H9 (cell line): ENCODE data around the gene SLC22A5. TPM values are rescaled to one million over a fixed set of nuclear protein-coding genes. Genes with fewer than 3 reads are reported as not detected.
"Not testable (repeated sequence)": the region's sequence is repeated elsewhere in the genome, so short reads cannot be mapped to it uniquely, and the experiment has no call there.

Experiments
- DNase-seq: peaks from one replicate; pipeline ENCODE4 v3.0.0-alpha.2; 2017
- H2AFZ ChIP-seq: one replicate; pipeline ENCODE4 v1.6.1; 2013; ENCODE audit warnings: mild to moderate bottlenecking, low read length, control low read depth, moderate library complexity
- H2AK5ac ChIP-seq: 2 replicates; pipeline ENCODE4 v1.6.1; 2013; ENCODE audit warnings: low read length, control low read depth, mixed read lengths; ENCODE audit not compliant: insufficient read length
- H2BK120ac ChIP-seq: one replicate; pipeline ENCODE4 v1.6.1; 2013; ENCODE audit warnings: low read depth, mild to moderate bottlenecking, low read length, control low read depth, inconsistent platforms; ENCODE audit not compliant: poor library complexity, severe bottlenecking
- H2BK12ac ChIP-seq: 2 replicates; pipeline ENCODE4 v1.6.1; 2013; ENCODE audit warnings: low read length, control low read depth, mixed read lengths, low read depth; ENCODE audit not compliant: insufficient read length
- H2BK15ac ChIP-seq: 2 replicates; pipeline ENCODE4 v1.6.1; 2013; ENCODE audit warnings: low read depth, low read length, control low read depth
- H2BK20ac ChIP-seq: one replicate; pipeline ENCODE4 v1.6.1; 2013; ENCODE audit warnings: low read depth, mild to moderate bottlenecking, low read length, control low read depth, inconsistent platforms; ENCODE audit not compliant: poor library complexity, severe bottlenecking
- H2BK5ac ChIP-seq: 2 replicates; pipeline ENCODE4 v1.6.1; 2013; ENCODE audit warnings: low read length, control low read depth, mixed read lengths; ENCODE audit not compliant: insufficient read length
- H3K14ac ChIP-seq: 2 replicates; pipeline ENCODE4 v1.6.1; 2013; ENCODE audit warnings: low read length, control low read depth; ENCODE audit not compliant: insufficient read depth
- H3K18ac ChIP-seq: 2 replicates; pipeline ENCODE4 v1.6.1; 2013; ENCODE audit warnings: low read depth, mild to moderate bottlenecking, mixed read lengths, low read length, control low read depth; ENCODE audit not compliant: insufficient read length
- H3K23ac ChIP-seq: 2 replicates; pipeline ENCODE4 v1.6.1; 2013; ENCODE audit warnings: low read length, control low read depth, mixed read lengths, low read depth; ENCODE audit not compliant: insufficient read length
- H3K23me2 ChIP-seq: 2 replicates; pipeline ENCODE4 v1.6.1; 2013; ENCODE audit warnings: low read depth, mild to moderate bottlenecking, mixed read lengths, low read length, control low read depth; ENCODE audit not compliant: insufficient read length, poor library complexity, severe bottlenecking
- H3K27ac ChIP-seq: 2 replicates; pipeline ENCODE4 v1.5.1; 2013; ENCODE audit warnings: low read length, control low read depth, mixed read lengths, low read depth; ENCODE audit not compliant: insufficient read length
- H3K27me3 ChIP-seq: 2 replicates; pipeline ENCODE4 v1.6.1; 2013; ENCODE audit warnings: low read length, control low read depth, inconsistent platforms; ENCODE audit not compliant: insufficient read depth
- H3K4ac ChIP-seq: 2 replicates; pipeline ENCODE4 v1.6.1; 2013; ENCODE audit warnings: low read depth, mild to moderate bottlenecking, control low read depth, inconsistent platforms, low read length, moderate library complexity
- H3K4me1 ChIP-seq: 2 replicates; pipeline ENCODE4 v1.6.1; 2013; ENCODE audit warnings: low read length, control low read depth, inconsistent platforms; ENCODE audit not compliant: insufficient read depth
- H3K4me2 ChIP-seq: 2 replicates; pipeline ENCODE4 v1.6.1; 2013; ENCODE audit warnings: low read length, control low read depth, mixed read lengths; ENCODE audit not compliant: insufficient read length, insufficient read depth
- H3K56ac ChIP-seq: 2 replicates; pipeline ENCODE4 v1.6.1; 2013; ENCODE audit warnings: low read depth, mild to moderate bottlenecking, mixed read lengths, low read length, control low read depth; ENCODE audit not compliant: insufficient read length
- H3K79me1 ChIP-seq: 2 replicates; pipeline ENCODE4 v1.6.1; 2013; ENCODE audit warnings: low read depth, mild to moderate bottlenecking, moderate library complexity, low read length, control low read depth, inconsistent platforms; ENCODE audit not compliant: insufficient read depth, poor library complexity, severe bottlenecking
- H3K79me2 ChIP-seq: 2 replicates; pipeline ENCODE4 v1.6.1; 2013; ENCODE audit warnings: low read length, control low read depth, inconsistent platforms; ENCODE audit not compliant: insufficient read depth
- H3K9ac ChIP-seq: 2 replicates; pipeline ENCODE4 v1.6.1; 2013; ENCODE audit warnings: low read length, control low read depth, mixed read lengths; ENCODE audit not compliant: insufficient read length; ENCODE audit errors: extremely low read depth
- H3K9me3 ChIP-seq: one replicate; pipeline ENCODE4 v1.6.1; 2013; ENCODE audit warnings: low read depth, low read length, inconsistent platforms; ENCODE audit not compliant: control insufficient read depth
- H3T11ph ChIP-seq: one replicate; pipeline ENCODE4 v1.6.1; 2013; ENCODE audit warnings: mild to moderate bottlenecking, low read length, control low read depth, inconsistent platforms
- H4K20me1 ChIP-seq: one replicate; pipeline ENCODE4 v1.6.1; 2013; ENCODE audit not compliant: control insufficient read depth, insufficient read length, insufficient read depth
- H4K5ac ChIP-seq: 2 replicates; pipeline ENCODE4 v1.6.1; 2013; ENCODE audit warnings: low read depth, mild to moderate bottlenecking, mixed read lengths, low read length, control low read depth; ENCODE audit not compliant: insufficient read length
- H4K8ac ChIP-seq: replicated peaks from 2 replicates; pipeline ENCODE4 v1.6.1; 2013; ENCODE audit warnings: low read length, control low read depth, mixed read lengths, low read depth; ENCODE audit not compliant: insufficient read length
- H4K91ac ChIP-seq: 2 replicates; pipeline ENCODE4 v1.6.1; 2013; ENCODE audit warnings: low read depth, mild to moderate bottlenecking, moderate library complexity, mixed read lengths, low read length, control low read depth; ENCODE audit not compliant: insufficient read length
- H3K27ac Mint-ChIP-seq, 3 experiments: 2 replicates in 2 of 3; 3 replicates in 1 of 3; pipeline ENCODE4 v1.8.0; 2020 to 2021; ENCODE audit warnings: mixed read lengths in 3 of 3, mild to moderate bottlenecking in 1 of 3, moderate library complexity in 1 of 3
- H3K27me3 Mint-ChIP-seq: 2 replicates; pipeline ENCODE4 v1.8.0; 2021; ENCODE audit warnings: low read depth, mild to moderate bottlenecking, moderate library complexity, mixed read lengths
- H3K36me3 Mint-ChIP-seq, 3 experiments: 2 replicates in 2 of 3; 3 replicates in 1 of 3; pipeline ENCODE4 v1.8.0; 2020 to 2021; ENCODE audit warnings: low read depth in 3 of 3, mixed read lengths in 3 of 3; ENCODE audit not compliant: insufficient read depth in 1 of 3
- H3K4me1 Mint-ChIP-seq, 2 experiments: 2 replicates each; pipeline ENCODE4 v1.8.0; 2020; ENCODE audit warnings: mixed read lengths in 2 of 2
- H3K4me3 Mint-ChIP-seq, 2 experiments: 2 replicates in 1 of 2; 3 replicates in 1 of 2; pipeline ENCODE4 v1.8.0; 2020 to 2021; ENCODE audit warnings: mild to moderate bottlenecking in 2 of 2, mixed read lengths in 2 of 2, moderate library complexity in 1 of 2
- H3K9me3 Mint-ChIP-seq, 2 experiments: 2 replicates in 1 of 2; 3 replicates in 1 of 2; pipeline ENCODE4 v1.8.0; 2020; ENCODE audit warnings: mild to moderate bottlenecking in 2 of 2, mixed read lengths in 2 of 2, moderate library complexity in 1 of 2
- WGBS: extraction: QIAGEN DNeasy Blood & Tissue Kit; methylation state at CpG from one replicate; pipeline ENCODE4 v1.1.7; 2013; ENCODE audit warnings: missing lambda C conversion rate, low lambda C conversion rate, mixed read lengths; ENCODE audit not compliant: insufficient read length; ENCODE audit errors: extremely low coverage; 5-methylcytosine and 5-hydroxymethylcytosine counted together
- total RNA-seq: library from RNA; stranded (reverse); gene quantifications from 2 replicates; pipeline ENCODE4 v1.2.1, GENCODE V29; 2021
- TF ChIP-seq, protein P1 (sequence below): fragments of 200-600 bp; sonication (generic); conservative IDR thresholded peaks from 3 replicates; pipeline ENCODE4 v1.8.0; 2021; ENCODE audit warnings: antibody characterized with exemption, mild to moderate bottlenecking

The SLC22A5 gene
- total RNA-seq, 1 experiment from 2014 or later = 3.4 TPM

DNA sequence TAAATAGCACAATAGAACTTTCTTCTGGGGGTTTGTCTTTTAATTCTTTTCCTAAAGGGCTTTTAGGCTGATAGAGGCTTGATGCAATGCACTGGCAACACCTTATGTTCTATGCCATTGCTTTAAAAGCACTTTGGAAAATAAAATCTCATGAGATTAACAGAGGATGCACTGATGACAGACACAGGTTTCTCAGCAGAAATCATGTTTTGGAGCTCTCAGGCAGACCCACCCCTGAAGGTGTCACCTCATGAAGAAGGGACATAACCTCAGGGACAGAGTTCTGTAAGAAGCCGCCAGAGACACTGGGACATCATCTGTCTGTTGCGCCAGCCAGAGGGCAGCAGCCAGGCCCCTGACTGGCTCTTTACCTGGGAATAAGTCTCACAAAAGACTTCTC, 27.7 kb downstream of the SLC22A5 start:
- H2BK12ac ChIP-seq = no peak overlapping the region
- no peak overlapping the region for H4K8ac ChIP-seq
- TF ChIP-seq, protein P1, sequence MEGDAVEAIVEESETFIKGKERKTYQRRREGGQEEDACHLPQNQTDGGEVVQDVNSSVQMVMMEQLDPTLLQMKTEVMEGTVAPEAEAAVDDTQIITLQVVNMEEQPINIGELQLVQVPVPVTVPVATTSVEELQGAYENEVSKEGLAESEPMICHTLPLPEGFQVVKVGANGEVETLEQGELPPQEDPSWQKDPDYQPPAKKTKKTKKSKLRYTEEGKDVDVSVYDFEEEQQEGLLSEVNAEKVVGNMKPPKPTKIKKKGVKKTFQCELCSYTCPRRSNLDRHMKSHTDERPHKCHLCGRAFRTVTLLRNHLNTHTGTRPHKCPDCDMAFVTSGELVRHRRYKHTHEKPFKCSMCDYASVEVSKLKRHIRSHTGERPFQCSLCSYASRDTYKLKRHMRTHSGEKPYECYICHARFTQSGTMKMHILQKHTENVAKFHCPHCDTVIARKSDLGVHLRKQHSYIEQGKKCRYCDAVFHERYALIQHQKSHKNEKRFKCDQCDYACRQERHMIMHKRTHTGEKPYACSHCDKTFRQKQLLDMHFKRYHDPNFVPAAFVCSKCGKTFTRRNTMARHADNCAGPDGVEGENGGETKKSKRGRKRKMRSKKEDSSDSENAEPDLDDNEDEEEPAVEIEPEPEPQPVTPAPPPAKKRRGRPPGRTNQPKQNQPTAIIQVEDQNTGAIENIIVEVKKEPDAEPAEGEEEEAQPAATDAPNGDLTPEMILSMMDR = no peak

DNA sequence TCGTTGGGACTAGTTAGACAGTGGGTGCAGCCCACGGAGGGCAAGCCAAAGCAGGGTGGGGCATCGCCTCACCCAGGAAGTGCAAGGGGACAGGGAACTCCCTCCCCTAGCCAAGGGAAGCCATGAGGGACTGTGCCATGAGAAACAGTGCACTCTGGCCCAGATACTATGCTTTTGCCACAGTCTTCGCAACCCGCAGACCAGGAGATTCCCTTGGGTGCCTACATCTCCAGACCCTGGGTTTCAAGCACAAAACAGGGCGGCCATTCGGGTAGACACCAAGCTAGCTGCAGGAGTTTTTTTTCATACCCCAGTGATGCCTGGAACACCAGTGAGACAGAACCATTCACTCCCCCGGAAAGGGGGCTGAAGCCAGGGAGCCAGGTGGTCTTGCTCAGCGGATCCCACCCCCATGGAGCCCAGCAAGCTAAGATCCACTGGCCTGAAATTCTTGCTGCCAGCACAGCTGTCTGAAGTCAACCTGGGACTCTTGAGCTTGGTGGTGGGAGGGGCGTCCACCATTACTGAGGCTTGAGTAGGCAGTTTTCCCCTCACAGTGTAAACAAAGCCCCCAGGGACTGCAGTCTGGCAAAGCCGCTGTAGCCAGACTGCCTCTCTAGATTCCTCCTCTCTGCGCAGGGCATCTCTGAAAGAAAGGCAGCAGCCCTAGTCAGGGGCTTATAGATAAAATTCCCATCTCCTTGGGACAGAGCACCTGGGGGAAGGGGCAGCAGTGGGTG, 28.6 kb downstream of the SLC22A5 start:
- not testable (repeated sequence) for H3K14ac ChIP-seq, H2BK20ac ChIP-seq, H3K27ac Mint-ChIP-seq, H2BK12ac ChIP-seq, H3K9me3 Mint-ChIP-seq, H4K91ac ChIP-seq, H2BK120ac ChIP-seq, H2AK5ac ChIP-seq, H2BK5ac ChIP-seq, H3K9ac ChIP-seq, H3T11ph ChIP-seq, H3K4me1 Mint-ChIP-seq, H3K4ac ChIP-seq, H2BK15ac ChIP-seq, H3K4me3 Mint-ChIP-seq, H3K79me2 ChIP-seq, H4K20me1 ChIP-seq, H3K23ac ChIP-seq, H3K27ac ChIP-seq, H3K56ac ChIP-seq, H3K23me2 ChIP-seq, H3K18ac ChIP-seq, H3K36me3 Mint-ChIP-seq, H3K4me1 ChIP-seq, DNase-seq, H3K27me3 ChIP-seq, H4K5ac ChIP-seq, H3K9me3 ChIP-seq, H3K4me2 ChIP-seq, H3K79me1 ChIP-seq, H4K8ac ChIP-seq, H2AFZ ChIP-seq
- peaks cover 18% of the 10 kb centered on the region for H3K27me3 Mint-ChIP-seq
- no CpG with 5 or more reads among the region's 12 CpGs for WGBS

More for the DNA sequence above, 27.7 kb downstream of the SLC22A5 start:
- no peak overlapping the region for H3K18ac ChIP-seq
- no peak overlapping the region for H4K5ac ChIP-seq
- Mint-ChIP-seq H3K9me3 (no peaks in the 10 kb centered on the region), H3K4me3 (no peak overlapping the region), H3K4me1 (0 out of 4 replicates have a peak, but pooled peaks cover 0 to 6% of the 10 kb centered on the region in 2 experiments), H3K36me3 (peaks cover 0 to 2% (median 0%) of the 10 kb centered on the region in 3 experiments; a peak in 2 of 7 replicates), H3K27me3 (peaks cover 11% of the 10 kb centered on the region; the same call in 1 of the 2 replicates), H3K27ac (no peak overlapping the region)
- no peaks in the 10 kb centered on the region for H3K79me1 ChIP-seq
- H3K4me1 ChIP-seq = no peaks in the 10 kb centered on the region
- H3K9ac ChIP-seq = no peak overlapping the region
- H3K23me2 ChIP-seq = no peaks in the 10 kb centered on the region
- H2BK5ac ChIP-seq = no peak overlapping the region
- H3K4ac ChIP-seq = no peak overlapping the region
- H2AK5ac ChIP-seq = no peak overlapping the region
- no peak overlapping the region for H3K56ac ChIP-seq
- no peak overlapping the region for H3K4me2 ChIP-seq
- H2AFZ ChIP-seq = no peak overlapping the region
- H3K79me2 ChIP-seq = no peaks in the 10 kb centered on the region
- H3T11ph ChIP-seq = no peak overlapping the region
- H2BK20ac ChIP-seq = no peak overlapping the region
- no CpG with 5 or more reads among the region's 2 CpGs for WGBS
- H2BK120ac ChIP-seq = no peak overlapping the region
- no peak overlapping the region for H3K27ac ChIP-seq
- H4K20me1 ChIP-seq = no peaks in the 10 kb centered on the region
- no peak overlapping the region for H2BK15ac ChIP-seq
- no peaks in the 10 kb centered on the region for H3K27me3 ChIP-seq
- H3K9me3 ChIP-seq = no peaks in the 10 kb centered on the region
- DNase-seq = no peak
- H3K23ac ChIP-seq = no peak overlapping the region
- H3K14ac ChIP-seq = no peak overlapping the region
- no peak overlapping the region for H4K91ac ChIP-seq
